Fibroblast of lung (primary cell): ENCODE data around the gene CCDC34. TPM values are rescaled to one million over a fixed set of nuclear protein-coding genes. Genes with fewer than 3 reads are reported as not detected.

Experiments
- DNase-seq, 2 donors: peaks; one replicate each; pipeline versions ENCODE4 v3.0.0 to v3.0.0-alpha.2; 2010; ENCODE audit warnings: low read depth in 2 of 2
- H2AFZ ChIP-seq: 2 replicates; pipeline ENCODE4 v1.5.1; 2012; ENCODE audit warnings: low read length, control low read depth, inconsistent platforms
- H3K27ac ChIP-seq: 2 replicates; pipeline ENCODE4 v1.5.1; 2011; ENCODE audit warnings: low read length, control low read depth; ENCODE audit not compliant: insufficient read depth
- H3K27me3 ChIP-seq: 2 replicates; pipeline ENCODE4 v1.5.1; 2011; ENCODE audit warnings: mild to moderate bottlenecking, low read length; ENCODE audit not compliant: control insufficient read depth, insufficient read depth
- H3K36me3 ChIP-seq: 2 replicates; pipeline ENCODE4 v1.5.1; 2011; ENCODE audit warnings: low read length; ENCODE audit not compliant: control insufficient read depth, insufficient read depth
- H3K4me1 ChIP-seq: 2 replicates; pipeline ENCODE4 v1.5.1; 2011; ENCODE audit warnings: low read length; ENCODE audit not compliant: control insufficient read depth, insufficient read depth; ENCODE audit errors: extremely low read depth
- H3K4me2 ChIP-seq: 2 replicates; pipeline ENCODE4 v1.5.1; 2011; ENCODE audit warnings: low read length, control low read depth; ENCODE audit not compliant: insufficient read depth; ENCODE audit errors: extremely low read depth
- H3K4me3 ChIP-seq, 4 experiments: fragments of 200-600 bp in 1 of 4; sonication (generic) in 1 of 4; replicated peaks in 1 of 4; 2 replicates each; pipeline ENCODE4 v1.5.1; 2011 to 2016; ENCODE audit warnings: low read length in 4 of 4, low read depth in 3 of 4, mild to moderate bottlenecking in 3 of 4, control low read depth in 2 of 4, inconsistent platforms in 1 of 4, mixed read lengths in 1 of 4; ENCODE audit not compliant: insufficient read depth in 1 of 4; ENCODE audit errors: control extremely low read depth in 1 of 4
- H3K79me2 ChIP-seq: 2 replicates; pipeline ENCODE4 v1.5.1; 2012; ENCODE audit warnings: mild to moderate bottlenecking, low read length, inconsistent platforms; ENCODE audit not compliant: control insufficient read depth, insufficient read depth
- H3K9ac ChIP-seq: 2 replicates; pipeline ENCODE4 v1.5.1; 2011; ENCODE audit warnings: mild to moderate bottlenecking, low read length, control low read depth; ENCODE audit not compliant: insufficient read depth
- H3K9me3 ChIP-seq: 2 replicates; pipeline ENCODE4 v1.5.1; 2012; ENCODE audit warnings: low read depth, low read length; ENCODE audit not compliant: control insufficient read depth, insufficient read depth
- H4K20me1 ChIP-seq: 2 replicates; pipeline ENCODE4 v1.5.1; 2011; ENCODE audit warnings: low read length; ENCODE audit not compliant: control insufficient read depth, insufficient read depth; ENCODE audit errors: extremely low read depth
- CTCF ChIP-seq, 2 donors: IDR thresholded peaks in 1 of 2; conservative IDR thresholded peaks in 1 of 2; 1 replicate in 1 of 2; 2 replicates in 1 of 2; pipeline ENCODE4 v1.5.1; 2011 to 2012; ENCODE audit warnings: low read length in 2 of 2, control low read depth in 1 of 2, inconsistent platforms in 1 of 2, low read depth in 1 of 2, mild to moderate bottlenecking in 1 of 2
- EZH2 ChIP-seq: IDR thresholded peaks from 2 replicates; pipeline ENCODE4 v1.5.1; 2012; ENCODE audit warnings: low read length, control low read depth, mild to moderate bottlenecking; ENCODE audit errors: missing control alignments
- polyA plus RNA-seq, 2 donors: library from polyadenylated mRNA; depleted of rRNA in 1 of 2; stranded (reverse) in 1 of 2; unstranded in 1 of 2; fragments of >200 nt; gene quantifications; 2 replicates each; pipeline ENCODE4 v1.2.1, GENCODE V29; 2011 to 2012; ENCODE audit warnings: missing spikeins in 1 of 2
- total RNA-seq: library from RNA; depleted of rRNA; stranded (reverse); fragments of >200 nt; gene quantifications from 2 replicates; pipeline ENCODE4 v1.2.1, GENCODE V29; 2014

CCDC34 gene
- total and polyA plus RNA-seq, 2 donors (not counting 1 experiment from before 2014, with no cell fraction given): 3.8 to 4.6 TPM

DNA sequence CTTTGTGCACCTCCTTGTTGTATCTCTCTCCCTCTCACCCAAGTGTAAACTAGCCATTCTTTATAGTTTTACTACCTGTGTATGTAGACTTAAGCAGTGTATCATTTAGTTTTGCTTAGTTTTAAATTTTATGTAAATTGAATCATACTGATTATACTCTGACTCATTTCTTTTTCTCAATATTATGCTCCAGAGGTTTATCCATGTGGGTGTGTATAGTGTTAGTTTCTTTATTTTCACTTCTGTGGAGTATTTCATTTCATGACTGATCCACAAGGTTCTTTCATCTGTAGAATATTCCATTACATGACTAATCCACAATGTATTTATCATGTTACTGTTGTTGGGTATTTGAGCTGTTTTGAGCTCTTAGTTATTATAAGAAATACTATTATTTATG is 62.0 kb downstream of the CCDC34 start:
- no peaks in the 10 kb centered on the region for H3K27me3 ChIP-seq
- H4K20me1 ChIP-seq: no peaks in the 10 kb centered on the region
- H3K36me3 ChIP-seq: no peaks in the 10 kb centered on the region
- no peak overlapping the region for H3K4me3 ChIP-seq
- H3K4me1 ChIP-seq: no peaks in the 10 kb centered on the region
- no peak overlapping the region for H3K4me2 ChIP-seq
- no peak overlapping the region for H3K9ac ChIP-seq
- H3K27ac ChIP-seq: no peak overlapping the region
- no peaks in the 10 kb centered on the region for H3K9me3 ChIP-seq
- no peaks in the 10 kb centered on the region for H3K79me2 ChIP-seq
- no peak for TF ChIP-seq CTCF (conservative IDR thresholded peaks at IDR 0.05 in 1 of 2, IDR thresholded peaks at IDR 0.05 in 1 of 2; ENCODE audit: low read depth in 1 of 2, low read length in 2 of 2)
- no peak for TF ChIP-seq EZH2
- H2AFZ ChIP-seq: no peak overlapping the region
- DNase-seq: peak in 1 of 2 donors; percentile 43

DNA sequence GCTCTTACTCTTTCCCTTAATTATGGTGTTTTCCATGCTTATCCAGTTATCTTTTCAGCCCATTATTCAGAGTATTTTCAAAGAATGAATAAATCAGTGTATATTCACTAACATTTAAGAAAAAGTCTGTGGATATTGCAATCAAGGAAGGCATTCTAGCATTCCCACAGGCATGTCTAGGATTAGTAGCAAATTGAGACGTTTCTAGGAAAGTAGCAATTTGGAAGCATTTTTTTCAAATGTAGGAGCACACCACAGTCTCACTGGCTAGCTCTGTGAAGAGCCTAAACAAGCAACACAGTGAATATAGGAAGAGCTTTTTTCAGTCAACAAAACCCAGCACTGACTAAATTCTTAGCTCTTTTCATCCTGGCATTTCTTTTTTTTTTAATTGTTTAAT is 65.4 kb downstream of the CCDC34 start:
- Histone ChIP-seq H3K4me2 (no peak overlapping the region), H3K27me3 (no peaks in the 10 kb centered on the region)
- DNase-seq: no peak

GRCh38 chr11:27296497-27296896 is 66.5 kb downstream of the CCDC34 start:
- Histone ChIP-seq H3K9me3 (no peaks in the 10 kb centered on the region), H4K20me1 (no peaks in the 10 kb centered on the region), H3K27me3 (no peaks in the 10 kb centered on the region), H3K4me2 (no peak overlapping the region), H3K79me2 (no peaks in the 10 kb centered on the region), H3K36me3 (no peaks in the 10 kb centered on the region), H3K27ac (no peak overlapping the region), H3K4me1 (no peaks in the 10 kb centered on the region), H2AFZ (no peak overlapping the region), H3K9ac (no peak overlapping the region), H3K4me3 (no peak overlapping the region)
- TF ChIP-seq CTCF (conservative IDR thresholded peaks at IDR 0.05 in 1 of 2, IDR thresholded peaks at IDR 0.05 in 1 of 2; ENCODE audit: low read depth in 1 of 2, low read length in 2 of 2): peak; percentile 64 to 81
- no peak for TF ChIP-seq EZH2
- DNase-seq: peak; percentile 73 to 75

More for the DNA sequence above, 65.4 kb downstream of the CCDC34 start:
- Histone ChIP-seq H3K9ac (no peak overlapping the region), H3K4me1 (no peaks in the 10 kb centered on the region), H3K27ac (no peak overlapping the region), H3K4me3 (no peak overlapping the region), H3K9me3 (no peaks in the 10 kb centered on the region), H4K20me1 (no peaks in the 10 kb centered on the region), H3K79me2 (no peaks in the 10 kb centered on the region), H2AFZ (no peak overlapping the region), H3K36me3 (no peaks in the 10 kb centered on the region)
- no peak for TF ChIP-seq EZH2
- no peak for TF ChIP-seq CTCF (conservative IDR thresholded peaks at IDR 0.05 in 1 of 2, IDR thresholded peaks at IDR 0.05 in 1 of 2; ENCODE audit: low read depth in 1 of 2, low read length in 2 of 2)
